Kidney (tissue), 14 donors: ENCODE measurements around the gene ZSCAN25. TPM values are rescaled to one million over a fixed set of nuclear protein-coding genes. Genes with fewer than 3 reads are reported as not detected.

Source experiments
- DNase-seq, 5 donors: peaks; one replicate each; pipeline ENCODE4 v3.0.0-alpha.2; 2013 to 2020
- FAIRE-seq: peaks from 2 replicates; lab custom pipeline; 2012; peaks lifted over from hg19 to GRCh38; lab: Jason Lieb, UNC
- H3K27ac ChIP-seq, 2 donors: one replicate each; pipeline ENCODE4 v1.7.0; 2013; ENCODE audit warnings: low read depth in 2 of 2, low read length in 2 of 2, inconsistent platforms in 1 of 2
- H3K27me3 ChIP-seq: one replicate; pipeline ENCODE4 v1.7.1; 2013; ENCODE audit warnings: low read length, inconsistent platforms; ENCODE audit not compliant: control insufficient read depth, insufficient read depth
- H3K36me3 ChIP-seq, 3 donors: one replicate each; pipeline versions ENCODE4 v1.7.0 to v1.7.1; 2013; ENCODE audit warnings: low read length in 3 of 3, control low read depth in 1 of 3, inconsistent platforms in 1 of 3; ENCODE audit not compliant: insufficient read depth in 3 of 3, control insufficient read depth in 2 of 3
- H3K4me1 ChIP-seq, 3 donors: one replicate each; pipeline versions ENCODE4 v1.7.0 to v1.7.1; 2013; ENCODE audit warnings: low read length in 3 of 3, inconsistent platforms in 1 of 3, low read depth in 1 of 3; ENCODE audit not compliant: control insufficient read depth in 2 of 3, insufficient read depth in 2 of 3
- H3K4me3 ChIP-seq, 3 donors: one replicate each; pipeline versions ENCODE4 v1.7.0 to v1.8.1; 2013; ENCODE audit warnings: low read length in 3 of 3, control low read depth in 1 of 3, inconsistent platforms in 1 of 3
- H3K9ac ChIP-seq, 3 donors: one replicate each; pipeline versions ENCODE4 v1.7.0 to v1.7.1; 2013; ENCODE audit warnings: low read length in 3 of 3, control low read depth in 1 of 3, inconsistent platforms in 1 of 3
- H3K9me3 ChIP-seq, 3 donors: one replicate each; pipeline versions ENCODE4 v1.7.0 to v1.7.1; 2013; ENCODE audit warnings: low read length in 3 of 3, control low read depth in 1 of 3, inconsistent platforms in 1 of 3; ENCODE audit not compliant: control insufficient read depth in 2 of 3, insufficient read depth in 1 of 3
- CTCF ChIP-seq: IDR thresholded peaks from 3 replicates; pipeline ENCODE4 v1.5.1; 2012; ENCODE audit warnings: mild to moderate bottlenecking, moderate library complexity, borderline replicate concordance; ENCODE audit not compliant: insufficient read depth; ENCODE audit errors: extremely low read depth
- intact Hi-C: fragments of 100-400 bp; cut with DNase I; formaldehyde crosslinking; loops from one replicate; pipeline ENCODE4 v1.11.1; 2022
- polyA plus RNA-seq: library from polyadenylated mRNA; stranded (reverse); fragments of 350-450 nt; fragmentation: Illumina TruSeq; extraction: RNeasy Lipid Tissue Mini Kit (QIAGEN cat#74804); gene quantifications from one replicate; pipeline ENCODE4 v1.2.3, GENCODE V29; 2014; ENCODE audit warnings: low read depth, low replicate concordance; ENCODE audit not compliant: insufficient read depth
- total RNA-seq: library from RNA; stranded (reverse); fragmentation: NEBNext Ultra II Directional; extraction: Animal tissue kit (Norgen Biotek cat#: 25700); gene quantifications from one replicate; pipeline ENCODE4 v1.2.1, GENCODE V29; 2021
- donor health status: control.
- donor health status: control.
- donor health status: control.
- donor health status: control.
- donor health status: control.
- donor health status: DM: yes; HTN: yes; CAD: no.
- donor health status: Normal renal cell carcinoma (clear cell type).

The ZSCAN25 gene
- total and polyA plus RNA-seq, 2 donors from 2014 or later = 4.7 to 20.4 TPM

- DNase-seq (no peak), FAIRE-seq (no peak)
- H3K27me3 ChIP-seq = no peaks in the 10 kb centered on the region
- no peak overlapping the region for H3K27ac ChIP-seq
- TF ChIP-seq CTCF = no peak
- H3K4me1 ChIP-seq = peaks cover 0 to 7% (median 7%) of the 10 kb centered on the region in 3 donors
- peaks cover 4 to 71% (median 52%) of the 10 kb centered on the region in 3 donors for H3K36me3 ChIP-seq
- H3K9me3 ChIP-seq = no peaks in the 10 kb centered on the region
- intact Hi-C loops = no loop called here
- no peak overlapping the region for H3K4me3 ChIP-seq
- H3K9ac ChIP-seq = no peak overlapping the region
Observed at GRCh38 chr7:99621271-99621670, 4.5 kb downstream of the ZSCAN25 start.

- H3K4me3 ChIP-seq = no peak overlapping the region
- no peaks in the 10 kb centered on the region for H3K27me3 ChIP-seq
- H3K4me1 ChIP-seq = peaks cover 0 to 5% (median 3%) of the 10 kb centered on the region in 3 donors
- H3K9me3 ChIP-seq = no peaks in the 10 kb centered on the region
- TF ChIP-seq CTCF = no peak
- intact Hi-C loops = no loop called here
- H3K27ac ChIP-seq = no peak overlapping the region
- FAIRE-seq (no peak), DNase-seq (no peak)
- peaks cover 7 to 82% (median 60%) of the 10 kb centered on the region in 3 donors for H3K36me3 ChIP-seq
- H3K9ac ChIP-seq = no peak overlapping the region
Observed at GRCh38 chr7:99622596-99622995, 5.8 kb downstream of the ZSCAN25 start.

GRCh38 chr7:99623091-99623693 lies 6.4 kb downstream of the ZSCAN25 start:
- Histone ChIP-seq H3K27ac (no peak overlapping the region), H3K27me3 (no peaks in the 10 kb centered on the region), H3K4me1 (no peaks in the 10 kb centered on the region), H3K36me3 (peaks cover 7 to 83% (median 60%) of the 10 kb centered on the region in 3 donors), H3K9ac (no peak overlapping the region), H3K9me3 (no peaks in the 10 kb centered on the region), H3K4me3 (no peak overlapping the region)
- no peak for TF ChIP-seq CTCF
- FAIRE-seq = no peak
- DNase-seq = no peak
- intact Hi-C loops = no loop called here
